ENCODE data around the gene MAPK8IP2.
A peak's percentile ranks its signal among the peaks of the same experiment; 100 is the strongest.

MAPK8IP2 gene

GRCh38 chr22:50600538-50600937 lies at the start of gene MAPK8IP2:
Gene MAPK8IP2 (plus strand): TSS chr22:50600793. CDS start chr22:50600819, 26 bp downstream.
- DNase-seq (ENCODE audit: low spot score) = peak; percentile 58

GRCh38 chr22:50551160-50551752 lies 49.3 kb upstream of the MAPK8IP2 start:
- no peak for DNase-seq (ENCODE audit: low spot score)

- DNase-seq (ENCODE audit: low spot score) = no peak
Measured at GRCh38 chr22:50553310-50553709, 47.3 kb upstream of the MAPK8IP2 start.

- no peak for DNase-seq (ENCODE audit: low spot score)
Measured at GRCh38 chr22:50556703-50557102, 43.9 kb upstream of the MAPK8IP2 start.

- DNase-seq (ENCODE audit: low spot score) = no peak
Measured at GRCh38 chr22:50560034-50560433, 40.6 kb upstream of the MAPK8IP2 start.

- no peak for DNase-seq (ENCODE audit: low spot score)
Measured at GRCh38 chr22:50561401-50562358, 38.9 kb upstream of the MAPK8IP2 start.

- DNase-seq (ENCODE audit: low spot score) = peak; percentile 99
Measured at GRCh38 chr22:50562523-50563412, 37.8 kb upstream of the MAPK8IP2 start, which contains the start of gene SYCE3. Gene SYCE3 (minus strand): TSS chr22:50562919. CDS start chr22:50556405, 6,514 bp downstream.

GRCh38 chr22:50563413-50564160 lies 37.0 kb upstream of the MAPK8IP2 start:
- no peak for DNase-seq (ENCODE audit: low spot score)

- DNase-seq (ENCODE audit: low spot score) = no peak
Measured at GRCh38 chr22:50564289-50564688, 36.3 kb upstream of the MAPK8IP2 start.

- no peak for DNase-seq (ENCODE audit: low spot score)
Measured at GRCh38 chr22:50567721-50568252, 32.8 kb upstream of the MAPK8IP2 start.

GRCh38 chr22:50568626-50569025 lies 32.0 kb upstream of the MAPK8IP2 start:
- DNase-seq (ENCODE audit: low spot score) = peak; percentile 38

- peak; percentile 36 for DNase-seq (ENCODE audit: low spot score)
Measured at GRCh38 chr22:50569041-50569459, 31.5 kb upstream of the MAPK8IP2 start.

- peak; percentile 26 for DNase-seq (ENCODE audit: low spot score)
Measured at GRCh38 chr22:50569896-50570535, 30.6 kb upstream of the MAPK8IP2 start.

GRCh38 chr22:50570861-50571260 lies 29.7 kb upstream of the MAPK8IP2 start:
- DNase-seq (ENCODE audit: low spot score) = peak; percentile 32

- DNase-seq (ENCODE audit: low spot score) = peak; percentile 29
Measured at GRCh38 chr22:50571264-50572175, 29.1 kb upstream of the MAPK8IP2 start.

- no peak for DNase-seq (ENCODE audit: low spot score)
Measured at GRCh38 chr22:50572965-50573364, 27.6 kb upstream of the MAPK8IP2 start.

- no peak for DNase-seq (ENCODE audit: low spot score)
Measured at GRCh38 chr22:50573491-50574382, 26.9 kb upstream of the MAPK8IP2 start.

- no peak for DNase-seq (ENCODE audit: low spot score)
Measured at GRCh38 chr22:50574383-50574755, 26.2 kb upstream of the MAPK8IP2 start.
